Karpas-422 (cell line): ENCODE measurements around the gene GFRA1. TPM values are rescaled to one million over a fixed set of nuclear protein-coding genes. Genes with fewer than 3 reads are reported as not detected.

Experiments used
- DNase-seq: peaks from one replicate; pipeline ENCODE4 v3.0.0-alpha.2; 2015
- H2AFZ ChIP-seq: fragments of 200-600 bp; sonication (generic); 2 replicates; pipeline ENCODE4 v1.6.1; 2014; ENCODE audit warnings: antibody characterized with exemption, low read length, mixed read lengths
- H3K27ac ChIP-seq: fragments of 200-600 bp; sonication (generic); 2 replicates; pipeline ENCODE4 v1.5.1; 2014; ENCODE audit warnings: mild to moderate bottlenecking, low read length, moderate library complexity
- H3K27me3 ChIP-seq: fragments of 200-600 bp; sonication (generic); 2 replicates; pipeline ENCODE4 v1.6.1; 2014; ENCODE audit warnings: low read length, mixed read lengths
- H3K36me3 ChIP-seq: fragments of 200-600 bp; sonication (generic); 2 replicates; pipeline ENCODE4 v1.6.1; 2014; ENCODE audit warnings: low read length, mixed read lengths; ENCODE audit not compliant: insufficient read depth
- H3K4me1 ChIP-seq: fragments of 200-600 bp; sonication (generic); 2 replicates; pipeline ENCODE4 v1.6.1; 2014; ENCODE audit warnings: mild to moderate bottlenecking, low read length, mixed read lengths
- H3K4me2 ChIP-seq: fragments of 200-600 bp; sonication (generic); 2 replicates; pipeline ENCODE4 v1.6.1; 2014; ENCODE audit warnings: low read length, low read depth, mild to moderate bottlenecking; ENCODE audit not compliant: poor library complexity, severe bottlenecking
- H3K4me3 ChIP-seq: fragments of 200-600 bp; sonication (generic); 2 replicates; pipeline ENCODE4 v1.5.1; 2014; ENCODE audit warnings: mild to moderate bottlenecking, antibody characterized with exemption, low read length, mixed read lengths
- H3K79me2 ChIP-seq: fragments of 200-600 bp; sonication (generic); 2 replicates; pipeline ENCODE4 v1.6.1; 2014; ENCODE audit warnings: mild to moderate bottlenecking, low read length, mixed read lengths
- H3K9ac ChIP-seq: fragments of 200-600 bp; sonication (generic); 2 replicates; pipeline ENCODE4 v1.6.0; 2014; ENCODE audit warnings: low read length
- H3K9me2 ChIP-seq: fragments of 200-600 bp; sonication (generic), shearing (Covaris generic); replicated peaks from 2 replicates; pipeline ENCODE4 v1.6.0; 2014; ENCODE audit warnings: mild to moderate bottlenecking, low read length, moderate library complexity; ENCODE audit not compliant: insufficient read depth
- H3K9me3 ChIP-seq: fragments of 300-700, 200-600 bp; sonication (generic); 2 replicates; pipeline ENCODE4 v1.6.1; 2014; ENCODE audit warnings: low read length, mixed read lengths
- H4K20me1 ChIP-seq: fragments of 200-600 bp; sonication (generic); 2 replicates; pipeline ENCODE4 v1.6.1; 2014; ENCODE audit warnings: mild to moderate bottlenecking, antibody characterized with exemption, low read length, low read depth; ENCODE audit not compliant: insufficient read depth
- total RNA-seq: library from RNA; depleted of rRNA; stranded (reverse); fragments of >200 nt; shearing (Covaris generic); gene quantifications from 2 replicates; pipeline ENCODE4 v1.2.3, GENCODE V29; 2014; ENCODE audit warnings: low replicate concordance

The GFRA1 gene
- total RNA-seq, 1 experiment from 2014 or later = not detected

DNA sequence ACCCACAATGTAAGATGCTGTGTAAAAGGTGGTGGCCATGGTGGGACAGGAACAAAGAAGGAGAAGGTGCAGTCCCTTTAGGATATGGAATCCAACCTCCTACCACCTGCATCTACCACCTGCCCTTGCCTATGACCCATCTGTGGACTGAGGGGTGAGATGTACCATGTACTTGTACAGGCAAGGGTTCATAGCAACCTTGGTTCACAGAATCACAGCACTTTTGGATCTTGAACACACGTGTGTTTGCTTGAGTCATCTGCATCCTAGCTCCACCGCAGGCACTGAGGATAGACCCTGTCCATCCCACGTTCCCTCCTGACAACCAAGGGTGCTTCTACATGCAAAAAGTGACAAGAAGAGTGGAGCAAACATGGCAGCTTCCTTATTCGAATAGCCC is 162.3 kb downstream of the GFRA1 start:
- H3K36me3 ChIP-seq = no peaks in the 10 kb centered on the region
- H3K4me1 ChIP-seq = no peaks in the 10 kb centered on the region
- no peak overlapping the region for H3K4me3 ChIP-seq
- no peak overlapping the region for H3K9ac ChIP-seq
- H3K27ac ChIP-seq = no peak overlapping the region
- H3K4me2 ChIP-seq = no peak overlapping the region
- no peaks in the 10 kb centered on the region; the same call in 1 of the 2 replicates for H3K27me3 ChIP-seq
- H3K79me2 ChIP-seq = no peaks in the 10 kb centered on the region
- H3K9me3 ChIP-seq = no peaks in the 10 kb centered on the region
- H2AFZ ChIP-seq = no peak overlapping the region
- no peak for DNase-seq
- H3K9me2 ChIP-seq = no peaks in the 10 kb centered on the region
- H4K20me1 ChIP-seq = no peaks in the 10 kb centered on the region

GRCh38 chr10:116109881-116110280 is 163.1 kb downstream of the GFRA1 start:
- Histone ChIP-seq H3K9me2 (no peaks in the 10 kb centered on the region), H4K20me1 (no peaks in the 10 kb centered on the region), H3K79me2 (no peaks in the 10 kb centered on the region), H3K4me1 (no peaks in the 10 kb centered on the region), H3K9me3 (no peaks in the 10 kb centered on the region), H3K4me3 (no peak overlapping the region), H3K36me3 (no peaks in the 10 kb centered on the region), H3K27me3 (no peaks in the 10 kb centered on the region; the same call in 1 of the 2 replicates), H3K4me2 (no peak overlapping the region), H3K27ac (no peak overlapping the region), H3K9ac (no peak overlapping the region), H2AFZ (no peak overlapping the region)
- DNase-seq = no peak

DNA sequence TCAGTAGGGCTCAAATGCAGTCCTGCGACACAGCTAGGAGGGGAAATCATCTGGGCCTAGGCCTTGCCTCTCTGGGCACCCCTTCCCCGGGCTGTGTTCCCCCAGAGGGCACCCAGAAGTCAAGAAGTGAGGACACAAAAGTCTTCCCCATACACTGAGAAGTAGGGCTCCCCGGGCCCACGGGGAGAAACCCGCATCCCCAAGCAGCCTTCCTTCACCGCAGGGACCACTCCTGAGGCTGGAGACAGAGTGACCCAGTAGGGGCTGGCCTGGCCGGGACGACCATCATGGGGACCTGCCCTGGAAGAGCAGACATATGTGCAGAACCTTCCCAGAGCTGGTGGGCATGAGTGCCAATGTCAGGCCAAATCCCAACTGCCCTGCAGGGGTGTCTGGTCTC is 163.5 kb downstream of the GFRA1 start:
- Histone ChIP-seq H2AFZ (no peak overlapping the region), H3K36me3 (no peaks in the 10 kb centered on the region), H4K20me1 (no peaks in the 10 kb centered on the region), H3K9me3 (no peaks in the 10 kb centered on the region), H3K27me3 (no peaks in the 10 kb centered on the region; the same call in 1 of the 2 replicates), H3K9me2 (no peaks in the 10 kb centered on the region), H3K79me2 (no peaks in the 10 kb centered on the region), H3K4me2 (no peak overlapping the region), H3K27ac (no peak overlapping the region), H3K4me1 (no peaks in the 10 kb centered on the region), H3K9ac (no peak overlapping the region), H3K4me3 (no peak overlapping the region)
- DNase-seq = no peak

DNA sequence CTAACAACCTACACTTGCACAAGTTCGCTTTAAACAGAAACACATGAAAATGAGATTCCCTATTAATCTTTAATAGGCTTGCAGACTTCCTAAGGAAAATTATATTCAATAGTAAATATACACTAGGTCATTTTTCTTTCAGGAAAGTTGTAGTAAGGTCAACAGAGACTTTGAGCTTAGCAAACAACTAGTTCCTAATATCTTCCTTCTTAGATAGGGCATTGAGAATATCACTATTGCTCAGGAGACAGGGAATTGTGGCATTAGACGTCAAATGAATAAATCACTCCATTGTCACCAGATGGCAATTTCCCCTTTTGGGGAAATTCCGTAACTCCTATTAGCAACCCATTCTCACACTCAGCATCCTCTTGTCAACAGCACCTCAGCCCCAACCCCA is 164.9 kb downstream of the GFRA1 start:
- Histone ChIP-seq H3K27ac (no peak overlapping the region), H3K4me3 (no peak overlapping the region), H3K4me1 (no peaks in the 10 kb centered on the region), H3K9me3 (no peaks in the 10 kb centered on the region), H4K20me1 (no peaks in the 10 kb centered on the region), H2AFZ (no peak overlapping the region), H3K36me3 (no peaks in the 10 kb centered on the region), H3K9ac (no peak overlapping the region), H3K9me2 (no peaks in the 10 kb centered on the region), H3K4me2 (no peak overlapping the region), H3K27me3 (no peaks in the 10 kb centered on the region; the same call in 1 of the 2 replicates), H3K79me2 (no peaks in the 10 kb centered on the region)
- DNase-seq = no peak

DNA sequence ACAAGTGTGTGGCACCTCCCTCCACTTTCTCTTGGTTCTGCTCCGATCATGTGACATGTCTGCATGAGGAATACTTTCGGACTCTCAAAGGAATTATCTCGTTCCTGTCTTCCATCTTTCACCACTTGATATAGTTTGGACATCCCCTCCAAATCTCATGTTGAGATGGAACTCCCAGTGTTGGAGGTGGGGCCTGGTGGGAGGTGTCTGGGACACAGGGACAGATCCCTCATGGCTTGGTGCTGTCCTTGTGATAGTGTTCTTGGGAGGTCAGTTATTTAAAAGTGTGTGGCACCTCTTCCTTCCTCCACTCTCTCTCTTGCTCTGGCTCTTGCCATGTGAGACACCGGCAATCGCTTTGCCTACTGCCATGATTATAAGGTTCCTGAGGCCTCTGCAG is 166.4 kb downstream of the GFRA1 start:
- Histone ChIP-seq H3K36me3 (no peaks in the 10 kb centered on the region), H3K9me2 (no peaks in the 10 kb centered on the region), H4K20me1 (no peaks in the 10 kb centered on the region), H3K9me3 (no peaks in the 10 kb centered on the region), H3K79me2 (no peaks in the 10 kb centered on the region), H3K4me2 (no peak overlapping the region), H3K9ac (no peak overlapping the region), H2AFZ (no peak overlapping the region), H3K4me1 (no peaks in the 10 kb centered on the region), H3K4me3 (no peak overlapping the region), H3K27ac (no peak overlapping the region), H3K27me3 (no peaks in the 10 kb centered on the region; the same call in 1 of the 2 replicates)
- DNase-seq = no peak

DNA sequence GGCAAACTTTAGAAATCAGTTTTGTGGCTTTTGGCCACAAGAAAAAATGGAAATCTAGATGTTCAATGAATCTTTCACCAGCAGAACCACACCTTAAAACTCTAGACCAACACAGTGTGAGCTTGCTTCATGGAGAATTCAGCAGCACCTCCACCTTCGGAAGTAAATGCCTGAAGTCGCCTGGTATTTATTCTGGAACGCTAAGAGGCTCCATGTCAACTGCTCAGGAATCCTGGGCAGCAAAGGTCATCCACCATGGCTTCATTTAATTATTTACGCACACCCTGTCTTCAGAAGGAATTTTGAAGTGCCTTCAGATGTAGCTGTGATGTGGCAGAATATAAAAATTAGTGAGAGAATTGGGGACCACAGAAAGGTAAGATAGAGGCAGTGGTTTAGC is 167.7 kb downstream of the GFRA1 start:
- no peak for DNase-seq
- H3K9me3 ChIP-seq = no peaks in the 10 kb centered on the region
- no peaks in the 10 kb centered on the region; the same call in 1 of the 2 replicates for H3K27me3 ChIP-seq
- no peaks in the 10 kb centered on the region for H4K20me1 ChIP-seq
- no peak overlapping the region for H3K9ac ChIP-seq
- no peak overlapping the region for H3K4me2 ChIP-seq
- H3K79me2 ChIP-seq = no peaks in the 10 kb centered on the region
- no peaks in the 10 kb centered on the region for H3K4me1 ChIP-seq
- H3K36me3 ChIP-seq = no peaks in the 10 kb centered on the region
- H3K27ac ChIP-seq = no peak overlapping the region
- H3K4me3 ChIP-seq = no peak overlapping the region
- no peak overlapping the region for H2AFZ ChIP-seq
- H3K9me2 ChIP-seq = no peaks in the 10 kb centered on the region

DNA sequence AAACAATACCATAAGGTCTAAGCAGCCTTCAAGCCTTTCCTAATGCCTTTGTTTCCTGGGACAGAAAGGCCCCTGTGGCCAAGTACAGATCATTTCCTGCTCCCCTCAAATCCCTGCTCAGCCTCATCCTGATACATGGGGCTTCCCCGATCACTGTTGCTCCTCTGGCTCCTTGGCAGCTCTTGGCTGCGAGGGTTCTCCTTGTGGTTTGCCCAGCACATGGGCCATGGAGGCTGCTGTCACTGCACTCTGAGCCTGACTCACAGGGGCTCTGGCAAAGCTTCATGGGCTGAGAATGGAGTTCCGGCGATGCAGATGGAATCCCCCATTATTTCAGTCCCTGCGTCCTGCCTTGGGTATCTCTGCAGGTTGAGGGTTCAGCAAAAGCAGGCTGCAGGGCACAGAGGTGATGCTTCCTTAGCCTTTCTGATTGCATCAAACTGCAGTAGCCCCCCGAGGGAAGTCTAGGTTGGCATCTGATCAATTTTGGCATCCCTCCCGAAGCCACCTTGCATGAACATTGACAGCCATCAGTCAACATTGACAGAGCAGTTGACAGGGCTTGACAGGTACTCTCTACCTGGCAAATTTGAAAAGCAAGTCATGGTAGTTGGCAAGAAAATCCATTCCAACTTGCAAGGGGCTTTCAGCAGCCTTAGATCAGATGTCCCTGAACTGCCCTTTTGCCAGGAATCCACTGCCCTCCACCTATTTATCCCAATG is 168.6 kb downstream of the GFRA1 start:
- no peaks in the 10 kb centered on the region for H3K36me3 ChIP-seq
- no peaks in the 10 kb centered on the region for H3K79me2 ChIP-seq
- H3K9me3 ChIP-seq = no peaks in the 10 kb centered on the region
- no peak overlapping the region for H3K4me3 ChIP-seq
- no peaks in the 10 kb centered on the region; the same call in 1 of the 2 replicates for H3K27me3 ChIP-seq
- no peak overlapping the region for H2AFZ ChIP-seq
- no peak overlapping the region for H3K9ac ChIP-seq
- H3K9me2 ChIP-seq = no peaks in the 10 kb centered on the region
- H3K4me2 ChIP-seq = no peak overlapping the region
- no peak for DNase-seq
- H3K27ac ChIP-seq = no peak overlapping the region
- no peaks in the 10 kb centered on the region for H4K20me1 ChIP-seq
- no peaks in the 10 kb centered on the region for H3K4me1 ChIP-seq

DNA sequence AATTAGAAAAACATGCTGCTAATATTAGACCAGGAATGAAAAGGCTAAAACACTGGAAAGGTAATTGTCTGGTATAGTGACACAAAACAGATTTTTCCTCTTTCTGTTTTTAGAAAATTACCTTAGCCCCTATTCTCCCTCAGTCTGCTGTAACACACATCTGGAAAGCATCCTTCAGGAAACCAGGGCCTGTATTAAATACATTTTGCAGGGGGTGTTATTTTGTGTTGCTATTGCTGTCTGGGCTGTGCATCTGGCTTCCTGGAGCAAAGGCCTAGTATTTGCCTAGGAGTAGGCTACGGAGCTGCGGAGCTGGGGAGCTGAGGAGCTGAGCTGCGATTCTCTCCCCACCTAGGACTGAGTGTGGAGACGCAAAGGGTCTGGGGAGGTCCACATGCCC is 169.3 kb downstream of the GFRA1 start:
- no peaks in the 10 kb centered on the region for H3K9me2 ChIP-seq
- H3K4me2 ChIP-seq = no peak overlapping the region
- no peaks in the 10 kb centered on the region for H3K9me3 ChIP-seq
- H3K4me1 ChIP-seq = no peaks in the 10 kb centered on the region
- H3K27ac ChIP-seq = no peak overlapping the region
- no peaks in the 10 kb centered on the region; the same call in 1 of the 2 replicates for H3K27me3 ChIP-seq
- H3K4me3 ChIP-seq = no peak overlapping the region
- H3K79me2 ChIP-seq = no peaks in the 10 kb centered on the region
- no peak for DNase-seq
- no peaks in the 10 kb centered on the region for H4K20me1 ChIP-seq
- no peak overlapping the region for H3K9ac ChIP-seq
- no peaks in the 10 kb centered on the region for H3K36me3 ChIP-seq
- H2AFZ ChIP-seq = no peak overlapping the region
